SK-N-SH (cell line): Measurements from ENCODE around the gene RCN2.

Experiments used
- CTCF ChIP-seq: fragments of 200-600 bp; sonication (generic); IDR thresholded peaks from 2 replicates; pipeline ENCODE4 v1.6.1; 2017; ENCODE audit warnings: antibody characterized with exemption, mild to moderate bottlenecking, moderate library complexity
- EP300 ChIP-seq, 2 experiments: IDR thresholded peaks; 2 replicates each; pipeline versions ENCODE4 v1.4.0 to v1.6.1; 2012; ENCODE audit warnings: borderline replicate concordance in 1 of 2, low read depth in 1 of 2, low read length in 1 of 2
- EZH2phosphoT487 ChIP-seq: fragments of 200-600 bp; sonication (generic); IDR thresholded peaks from 2 replicates; pipeline ENCODE4 v1.6.1; 2017; ENCODE audit warnings: low read depth, mixed run types, mild to moderate bottlenecking, antibody characterized with exemption, moderate library complexity, borderline replicate concordance
- FOXM1 ChIP-seq: IDR thresholded peaks from 2 replicates; pipeline ENCODE4 v1.4.0; 2012; ENCODE audit warnings: low read depth, mild to moderate bottlenecking
- MAX ChIP-seq: IDR thresholded peaks from 2 replicates; pipeline ENCODE4 v1.4.0; 2012; ENCODE audit warnings: low read depth
- RXRA ChIP-seq: IDR thresholded peaks from 2 replicates; pipeline ENCODE4 v1.4.0; 2012; ENCODE audit warnings: low read depth, mild to moderate bottlenecking, borderline replicate concordance
- TF ChIP-seq, protein P1 (sequence below): fragments of 150-350 bp; IDR thresholded peaks from 2 replicates; pipeline ENCODE4 v1.6.1; 2017; ENCODE audit warnings: antibody characterized with exemption, low read length, low read depth, borderline replicate concordance
- TF ChIP-seq, protein P2 (sequence below): IDR thresholded peaks from 2 replicates; pipeline ENCODE4 v1.6.1; 2012; ENCODE audit warnings: mild to moderate bottlenecking, low read depth, low read length, moderate library complexity

DNA sequence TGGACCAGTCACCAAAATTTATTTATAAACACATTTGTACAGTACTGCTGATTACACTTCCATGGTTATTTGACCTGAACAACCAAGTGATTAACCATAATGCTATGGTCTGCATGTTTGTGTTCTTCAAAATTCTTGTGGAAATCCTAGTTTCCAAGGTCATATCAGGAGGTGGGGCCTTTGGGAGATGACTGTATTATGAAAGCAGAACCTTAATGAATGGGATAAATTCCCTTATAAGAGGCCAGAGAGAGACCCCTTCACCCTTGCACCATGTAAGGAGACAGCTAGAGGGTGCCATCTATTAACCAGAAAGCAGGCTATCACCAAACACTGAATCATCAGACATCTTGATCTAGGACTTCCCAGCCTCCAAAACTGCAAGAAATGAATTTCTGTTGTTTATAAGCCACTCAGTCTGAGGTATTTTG, 28.3 kb upstream of the RCN2 start:
- TF ChIP-seq EZH2phosphoT487 (no peak), RXRA (no peak), CTCF (peak; percentile 44), MAX (no peak), EP300 (IDR thresholded peaks at IDR 0.05; ENCODE audit: borderline replicate concordance in 1 of 2, low read depth in 1 of 2, low read length in 1 of 2) (no peak), FOXM1 (no peak)
- TF ChIP-seq, protein P1, sequence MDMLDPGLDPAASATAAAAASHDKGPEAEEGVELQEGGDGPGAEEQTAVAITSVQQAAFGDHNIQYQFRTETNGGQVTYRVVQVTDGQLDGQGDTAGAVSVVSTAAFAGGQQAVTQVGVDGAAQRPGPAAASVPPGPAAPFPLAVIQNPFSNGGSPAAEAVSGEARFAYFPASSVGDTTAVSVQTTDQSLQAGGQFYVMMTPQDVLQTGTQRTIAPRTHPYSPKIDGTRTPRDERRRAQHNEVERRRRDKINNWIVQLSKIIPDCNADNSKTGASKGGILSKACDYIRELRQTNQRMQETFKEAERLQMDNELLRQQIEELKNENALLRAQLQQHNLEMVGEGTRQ: no peak
- TF ChIP-seq, protein P2, sequence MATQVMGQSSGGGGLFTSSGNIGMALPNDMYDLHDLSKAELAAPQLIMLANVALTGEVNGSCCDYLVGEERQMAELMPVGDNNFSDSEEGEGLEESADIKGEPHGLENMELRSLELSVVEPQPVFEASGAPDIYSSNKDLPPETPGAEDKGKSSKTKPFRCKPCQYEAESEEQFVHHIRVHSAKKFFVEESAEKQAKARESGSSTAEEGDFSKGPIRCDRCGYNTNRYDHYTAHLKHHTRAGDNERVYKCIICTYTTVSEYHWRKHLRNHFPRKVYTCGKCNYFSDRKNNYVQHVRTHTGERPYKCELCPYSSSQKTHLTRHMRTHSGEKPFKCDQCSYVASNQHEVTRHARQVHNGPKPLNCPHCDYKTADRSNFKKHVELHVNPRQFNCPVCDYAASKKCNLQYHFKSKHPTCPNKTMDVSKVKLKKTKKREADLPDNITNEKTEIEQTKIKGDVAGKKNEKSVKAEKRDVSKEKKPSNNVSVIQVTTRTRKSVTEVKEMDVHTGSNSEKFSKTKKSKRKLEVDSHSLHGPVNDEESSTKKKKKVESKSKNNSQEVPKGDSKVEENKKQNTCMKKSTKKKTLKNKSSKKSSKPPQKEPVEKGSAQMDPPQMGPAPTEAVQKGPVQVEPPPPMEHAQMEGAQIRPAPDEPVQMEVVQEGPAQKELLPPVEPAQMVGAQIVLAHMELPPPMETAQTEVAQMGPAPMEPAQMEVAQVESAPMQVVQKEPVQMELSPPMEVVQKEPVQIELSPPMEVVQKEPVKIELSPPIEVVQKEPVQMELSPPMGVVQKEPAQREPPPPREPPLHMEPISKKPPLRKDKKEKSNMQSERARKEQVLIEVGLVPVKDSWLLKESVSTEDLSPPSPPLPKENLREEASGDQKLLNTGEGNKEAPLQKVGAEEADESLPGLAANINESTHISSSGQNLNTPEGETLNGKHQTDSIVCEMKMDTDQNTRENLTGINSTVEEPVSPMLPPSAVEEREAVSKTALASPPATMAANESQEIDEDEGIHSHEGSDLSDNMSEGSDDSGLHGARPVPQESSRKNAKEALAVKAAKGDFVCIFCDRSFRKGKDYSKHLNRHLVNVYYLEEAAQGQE: no peak
